22Rv1 (cell line): ENCODE data around the gene KMT2D.
A peak's percentile ranks its signal among the peaks of the same experiment; 100 is the strongest.

Source experiments
- H3K27ac ChIP-seq: fragments of 450-650 bp; 2 replicates; pipeline ENCODE4 v1.5.1; 2017
- CTCF ChIP-seq: fragments of 450-650 bp; IDR thresholded peaks from 2 replicates; pipeline ENCODE4 v1.5.1; 2017; ENCODE audit warnings: mild to moderate bottlenecking
- ZFX ChIP-seq: fragments of 450-650 bp; IDR thresholded peaks from 2 replicates; pipeline ENCODE4 v1.6.1; 2017; ENCODE audit warnings: antibody characterized with exemption, borderline replicate concordance

Gene KMT2D

GRCh38 chr12:49088150-49088931, 27.7 kb upstream of the KMT2D start:
- TF ChIP-seq ZFX (no peak), CTCF (peak; percentile 99)
- no peak overlapping the region for H3K27ac ChIP-seq

- H3K27ac ChIP-seq: no peak overlapping the region
- no peak for TF ChIP-seq ZFX
- no peak for TF ChIP-seq CTCF
Measured at GRCh38 chr12:49086116-49086515, 25.5 kb upstream of the KMT2D start.

- TF ChIP-seq ZFX (no peak), CTCF (no peak)
- H3K27ac ChIP-seq: no peak overlapping the region
Measured at GRCh38 chr12:49084438-49084837, 23.8 kb upstream of the KMT2D start.

- TF ChIP-seq CTCF (no peak), ZFX (no peak)
- H3K27ac ChIP-seq: no peak overlapping the region
Measured at GRCh38 chr12:49079793-49080192, 19.2 kb upstream of the KMT2D start.

GRCh38 chr12:49070971-49071370, 10.4 kb upstream of the KMT2D start:
- no peak overlapping the region for H3K27ac ChIP-seq
- no peak for TF ChIP-seq ZFX
- TF ChIP-seq CTCF: no peak

- H3K27ac ChIP-seq: peak within 1 kb of the TSS; percentile 61
- TF ChIP-seq CTCF: peak; percentile 72
- TF ChIP-seq ZFX: no peak
Measured at GRCh38 chr12:49069507-49070346, 9.1 kb upstream of the KMT2D start, which contains the start of gene RHEBL1. RHEBL1 (minus strand) TSS chr12:49069979; CDS start chr12:49069785, 194 bp downstream.
